Parathyroid adenoma (tissue), 2 donors: ENCODE data around the gene SLC4A9.

Experiments used
- H2AFZ ChIP-seq: fragments of 300-600 bp; sonication (generic); one replicate; pipeline ENCODE4 v1.7.0; 2017; ENCODE audit warnings: antibody characterized with exemption, mild to moderate bottlenecking
- H3K27ac ChIP-seq: fragments of 300-600 bp; sonication (generic); one replicate; pipeline ENCODE4 v1.7.0; 2017
- H3K27me3 ChIP-seq: fragments of 300-600 bp; sonication (generic); one replicate; pipeline ENCODE4 v1.7.0; 2017; ENCODE audit warnings: low read length; ENCODE audit not compliant: control insufficient read depth, insufficient read depth
- H3K36me3 ChIP-seq: fragments of 300-600 bp; sonication (generic); one replicate; pipeline ENCODE4 v1.7.0; 2017; ENCODE audit warnings: low read length; ENCODE audit not compliant: control insufficient read depth, insufficient read depth
- H3K4me1 ChIP-seq: fragments of 300-600 bp; sonication (generic); one replicate; pipeline ENCODE4 v1.7.0; 2017; ENCODE audit warnings: control low read depth
- H3K4me2 ChIP-seq: fragments of 300-600 bp; sonication (generic); one replicate; pipeline ENCODE4 v1.7.0; 2017; ENCODE audit warnings: low read length
- H3K4me3 ChIP-seq: fragments of 300-600 bp; sonication (generic); one replicate; pipeline ENCODE4 v1.7.0; 2017; ENCODE audit warnings: low read depth, low read length
- H3K79me2 ChIP-seq: fragments of 300-600 bp; sonication (generic); one replicate; pipeline ENCODE4 v1.7.0; 2017; ENCODE audit warnings: control low read depth
- H3K9ac ChIP-seq: fragments of 300-600 bp; sonication (generic); one replicate; pipeline ENCODE4 v1.7.0; 2017; ENCODE audit warnings: mild to moderate bottlenecking
- H3K9me3 ChIP-seq: fragments of 300-600 bp; sonication (generic); one replicate; pipeline ENCODE4 v1.7.0; 2017; ENCODE audit warnings: low read length; ENCODE audit not compliant: control insufficient read depth
- CTCF ChIP-seq: fragments of 300-600 bp; sonication (generic); IDR thresholded peaks from one replicate; pipeline ENCODE4 v1.7.0; 2017; ENCODE audit warnings: antibody characterized with exemption, mild to moderate bottlenecking
- donor health status: primary hyperparathyroidism.

The SLC4A9 gene

GRCh38 chr5:140336388-140336787 is 23.6 kb upstream of the SLC4A9 start:
- Histone ChIP-seq H3K9me3 (no peaks in the 10 kb centered on the region), H3K4me1 (no peaks in the 10 kb centered on the region), H3K36me3 (no peaks in the 10 kb centered on the region), H3K27ac (no peak overlapping the region), H2AFZ (peak overlapping the region; percentile 15), H3K4me2 (no peak overlapping the region), H3K9ac (no peak overlapping the region), H3K79me2 (no peaks in the 10 kb centered on the region), H3K27me3 (no peaks in the 10 kb centered on the region), H3K4me3 (no peak overlapping the region)
- no peak for TF ChIP-seq CTCF

- Histone ChIP-seq H3K4me2 (no peak overlapping the region), H3K27ac (no peak overlapping the region), H3K79me2 (no peaks in the 10 kb centered on the region), H3K27me3 (no peaks in the 10 kb centered on the region), H3K4me3 (no peak overlapping the region), H2AFZ (no peak overlapping the region), H3K36me3 (no peaks in the 10 kb centered on the region), H3K4me1 (no peaks in the 10 kb centered on the region), H3K9ac (no peak overlapping the region), H3K9me3 (no peaks in the 10 kb centered on the region)
- no peak for TF ChIP-seq CTCF
Observed at GRCh38 chr5:140337880-140338279, 22.1 kb upstream of the SLC4A9 start.

GRCh38 chr5:140338336-140338735 is 21.7 kb upstream of the SLC4A9 start:
- Histone ChIP-seq H3K27me3 (no peaks in the 10 kb centered on the region), H3K4me3 (no peak overlapping the region), H3K79me2 (no peaks in the 10 kb centered on the region), H3K4me2 (no peak overlapping the region), H3K9me3 (no peaks in the 10 kb centered on the region), H3K27ac (no peak overlapping the region), H3K4me1 (no peaks in the 10 kb centered on the region), H2AFZ (no peak overlapping the region), H3K36me3 (no peaks in the 10 kb centered on the region), H3K9ac (no peak overlapping the region)
- TF ChIP-seq CTCF = no peak

- H3K4me3 ChIP-seq = no peak overlapping the region
- H3K9ac ChIP-seq = no peak overlapping the region
- no peak for TF ChIP-seq CTCF
- H3K27me3 ChIP-seq = no peaks in the 10 kb centered on the region
- H3K9me3 ChIP-seq = no peaks in the 10 kb centered on the region
- H3K27ac ChIP-seq = no peak overlapping the region
- no peaks in the 10 kb centered on the region for H3K4me1 ChIP-seq
- no peaks in the 10 kb centered on the region for H3K79me2 ChIP-seq
- no peaks in the 10 kb centered on the region for H3K36me3 ChIP-seq
- H3K4me2 ChIP-seq = no peak overlapping the region
- H2AFZ ChIP-seq = no peak overlapping the region
Observed at GRCh38 chr5:140338908-140339307, 21.1 kb upstream of the SLC4A9 start.

GRCh38 chr5:140339636-140340035 is 20.4 kb upstream of the SLC4A9 start:
- H3K4me1 ChIP-seq = no peaks in the 10 kb centered on the region
- no peak overlapping the region for H3K9ac ChIP-seq
- H3K4me3 ChIP-seq = no peak overlapping the region
- H3K4me2 ChIP-seq = no peak overlapping the region
- no peaks in the 10 kb centered on the region for H3K36me3 ChIP-seq
- H3K79me2 ChIP-seq = no peaks in the 10 kb centered on the region
- no peaks in the 10 kb centered on the region for H3K9me3 ChIP-seq
- TF ChIP-seq CTCF = no peak
- no peak overlapping the region for H2AFZ ChIP-seq
- H3K27ac ChIP-seq = no peak overlapping the region
- H3K27me3 ChIP-seq = no peaks in the 10 kb centered on the region
